Measurements from ENCODE around the gene ZNF778. TPM values are rescaled to one million over a fixed set of nuclear protein-coding genes. Genes with fewer than 3 reads are reported as not detected.
"Not testable (repeated sequence)": the region's sequence is repeated elsewhere in the genome, so short reads cannot be mapped to it uniquely, and the experiment has no call there.

The ZNF778 gene
- total and polyA plus RNA-seq, 2 experiments from 2014 or later, result 1.3 to 2.9 TPM

GRCh38 chr16:89246383-89246902 lies 28.9 kb downstream of the ZNF778 start:
- peak; percentile 7 for TF ChIP-seq CTCF (IDR thresholded peaks at IDR 0.05; ENCODE audit: poor library complexity)
- TF ChIP-seq EZH2 (IDR thresholded peaks at IDR 0.05; ENCODE audit: borderline replicate concordance), result no peak
- no peak for TF ChIP-seq EZH2phosphoT487 (IDR thresholded peaks at IDR 0.05; ENCODE audit: low read depth, severe bottlenecking, unreplicated experiment)

GRCh38 chr16:89246903-89247733 lies 29.6 kb downstream of the ZNF778 start:
- Histone ChIP-seq H3K4me2 (peak overlapping the region; percentile 99), H3K27ac (peak overlapping the region; percentile 67), H3K9me3 (ENCODE audit: low read depth) (no peaks in the 10 kb centered on the region), H3K4me3 (peak overlapping the region; percentile 46), H3K9me2 (replicated peaks; ENCODE audit: insufficient read depth) (no peaks in the 10 kb centered on the region), H3K36me3 (replicated peaks; ENCODE audit: insufficient read depth, low read depth) (no peaks in the 10 kb centered on the region), H2AFZ (peak overlapping the region; percentile 93), H3K27me3 (no peaks in the 10 kb centered on the region), H3K4me1 (ENCODE audit: insufficient read depth) (peaks cover 6% of the 10 kb centered on the region), H3K79me2 (no peaks in the 10 kb centered on the region), H4K20me1 (ENCODE audit: insufficient read depth, poor library complexity, severe bottlenecking) (no peaks in the 10 kb centered on the region)
- no peak for TF ChIP-seq CTCF (IDR thresholded peaks at IDR 0.05; ENCODE audit: poor library complexity)
- TF ChIP-seq EZH2phosphoT487 (IDR thresholded peaks at IDR 0.05; ENCODE audit: low read depth, severe bottlenecking, unreplicated experiment), result no peak
- no peak for TF ChIP-seq EZH2 (IDR thresholded peaks at IDR 0.05; ENCODE audit: borderline replicate concordance)
- peak; percentile 97 for DNase-seq (ENCODE audit: low spot score)
- 2% methylated on average over 47 of the region's 78 CpGs for WGBS (ENCODE audit: low lambda C conversion rate, missing lambda C conversion rate)

More at GRCh38 chr16:89246383-89246902, 28.9 kb downstream of the ZNF778 start:
- peak overlapping the region; percentile 93 for H2AFZ ChIP-seq
- H3K27ac ChIP-seq, result peak overlapping the region; percentile 67
- no peaks in the 10 kb centered on the region for H3K9me2 ChIP-seq (replicated peaks; ENCODE audit: insufficient read depth)
- H3K9me3 ChIP-seq (ENCODE audit: low read depth), result no peaks in the 10 kb centered on the region
- H3K36me3 ChIP-seq (replicated peaks; ENCODE audit: insufficient read depth, low read depth), result no peaks in the 10 kb centered on the region
- 73% methylated on average over 7 of the region's 13 CpGs for WGBS (ENCODE audit: low lambda C conversion rate, missing lambda C conversion rate)
- H3K4me1 ChIP-seq (ENCODE audit: insufficient read depth), result peaks cover 6% of the 10 kb centered on the region
- no peaks in the 10 kb centered on the region for H4K20me1 ChIP-seq (ENCODE audit: insufficient read depth, poor library complexity, severe bottlenecking)
- peaks cover 3% of the 10 kb centered on the region for H3K79me2 ChIP-seq
- no peaks in the 10 kb centered on the region for H3K27me3 ChIP-seq
- H3K4me3 ChIP-seq, result peak overlapping the region; percentile 46
- H3K4me2 ChIP-seq, result peak overlapping the region; percentile 99
- DNase-seq (ENCODE audit: low spot score), result no peak

GRCh38 chr16:89247734-89248075 lies 30.2 kb downstream of the ZNF778 start:
- peak overlapping the region; percentile 68 for H2AFZ ChIP-seq
- H3K79me2 ChIP-seq; H3K27me3 ChIP-seq; H3K4me3 ChIP-seq; H3K36me3 ChIP-seq (replicated peaks; ENCODE audit: insufficient read depth, low read depth); H3K9me2 ChIP-seq (replicated peaks; ENCODE audit: insufficient read depth); DNase-seq (ENCODE audit: low spot score); H3K4me1 ChIP-seq (ENCODE audit: insufficient read depth); H4K20me1 ChIP-seq (ENCODE audit: insufficient read depth, poor library complexity, severe bottlenecking); H3K27ac ChIP-seq; H3K9me3 ChIP-seq (ENCODE audit: low read depth): not testable (repeated sequence)
- 5% methylated on average over 24 of the region's 45 CpGs for WGBS (ENCODE audit: low lambda C conversion rate, missing lambda C conversion rate)
- H3K4me2 ChIP-seq, result peak overlapping the region; percentile 99

GRCh38 chr16:89248196-89248982 lies 30.9 kb downstream of the ZNF778 start:
- H3K9me3 ChIP-seq (ENCODE audit: low read depth), result no peaks in the 10 kb centered on the region
- WGBS (ENCODE audit: low lambda C conversion rate, missing lambda C conversion rate), result 81% methylated on average over 61 of the region's 69 CpGs
- no peak overlapping the region for H3K4me3 ChIP-seq
- H3K27me3 ChIP-seq, result no peaks in the 10 kb centered on the region
- no peaks in the 10 kb centered on the region for H3K36me3 ChIP-seq (replicated peaks; ENCODE audit: insufficient read depth, low read depth)
- DNase-seq (ENCODE audit: low spot score), result no peak
- H3K4me2 ChIP-seq, result peak overlapping the region; percentile 99
- H3K27ac ChIP-seq, result no peak overlapping the region
- no peaks in the 10 kb centered on the region for H3K9me2 ChIP-seq (replicated peaks; ENCODE audit: insufficient read depth)
- H2AFZ ChIP-seq, result peak overlapping the region; percentile 68
- no peaks in the 10 kb centered on the region for H4K20me1 ChIP-seq (ENCODE audit: insufficient read depth, poor library complexity, severe bottlenecking)
- no peaks in the 10 kb centered on the region for H3K79me2 ChIP-seq
- TF ChIP-seq EZH2 (IDR thresholded peaks at IDR 0.05; ENCODE audit: borderline replicate concordance) (no peak), EZH2phosphoT487 (IDR thresholded peaks at IDR 0.05; ENCODE audit: low read depth, severe bottlenecking, unreplicated experiment) (no peak), CTCF (IDR thresholded peaks at IDR 0.05; ENCODE audit: poor library complexity) (no peak)
- H3K4me1 ChIP-seq (ENCODE audit: insufficient read depth), result peaks cover 6% of the 10 kb centered on the region

Measured in hepatocyte (in vitro differentiated cells).